GM10248 (cell line): ENCODE results near the gene VPS4B.
A peak's percentile ranks its signal among the peaks of the same experiment; 100 is the strongest.
"Not testable (repeated sequence)": the region's sequence is repeated elsewhere in the genome, so short reads cannot be mapped to it uniquely, and the experiment has no call there.

ENCODE experiments used
- CTCF ChIA-PET: fragments of 300-600 bp; sonication (Branson Sonifier 250); formaldehyde crosslinking; extraction: SDS; loops from one replicate; lab custom pipeline; 2021; ENCODE audit warnings: antibody characterized with exemption; lab: Yijun Ruan, JAX
- POLR2A ChIA-PET: fragments of 350-650 bp; sonication (Branson Sonifier 250); formaldehyde crosslinking; extraction: SDS; loops from one replicate; lab custom pipeline; 2020; ENCODE audit warnings: antibody characterized with exemption; lab: Yijun Ruan, JAX
- DNase-seq: peaks from one replicate; pipeline ENCODE4 v3.0.0; 2012; ENCODE audit errors: extremely low spot score
- TF ChIP-seq, protein P1 (sequence below): IDR thresholded peaks from 2 replicates; pipeline ENCODE4 v1.5.1; 2012; ENCODE audit warnings: mild to moderate bottlenecking, low read depth; ENCODE audit errors: extremely low read depth, missing control alignments, control extremely low read depth

VPS4B gene

DNA sequence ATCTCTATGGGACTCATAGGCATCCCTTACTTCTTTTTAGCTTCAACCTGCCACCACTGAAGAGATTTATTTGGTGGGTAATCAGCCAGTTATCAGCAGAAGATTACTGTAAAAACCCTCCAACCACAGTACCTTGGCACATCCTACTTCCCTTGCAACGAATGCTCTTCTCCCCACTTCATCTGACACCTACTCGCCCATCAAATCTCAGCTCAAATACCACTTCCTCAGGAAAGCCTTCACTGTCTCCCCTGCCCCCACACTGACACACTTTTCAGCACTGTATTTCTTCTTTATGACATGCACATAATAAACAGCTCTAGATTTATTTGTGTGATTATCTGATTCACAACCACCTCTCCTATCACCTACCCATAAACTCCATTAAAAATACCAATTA is 58.3 kb downstream of the VPS4B start:
- TF ChIP-seq, protein P1, sequence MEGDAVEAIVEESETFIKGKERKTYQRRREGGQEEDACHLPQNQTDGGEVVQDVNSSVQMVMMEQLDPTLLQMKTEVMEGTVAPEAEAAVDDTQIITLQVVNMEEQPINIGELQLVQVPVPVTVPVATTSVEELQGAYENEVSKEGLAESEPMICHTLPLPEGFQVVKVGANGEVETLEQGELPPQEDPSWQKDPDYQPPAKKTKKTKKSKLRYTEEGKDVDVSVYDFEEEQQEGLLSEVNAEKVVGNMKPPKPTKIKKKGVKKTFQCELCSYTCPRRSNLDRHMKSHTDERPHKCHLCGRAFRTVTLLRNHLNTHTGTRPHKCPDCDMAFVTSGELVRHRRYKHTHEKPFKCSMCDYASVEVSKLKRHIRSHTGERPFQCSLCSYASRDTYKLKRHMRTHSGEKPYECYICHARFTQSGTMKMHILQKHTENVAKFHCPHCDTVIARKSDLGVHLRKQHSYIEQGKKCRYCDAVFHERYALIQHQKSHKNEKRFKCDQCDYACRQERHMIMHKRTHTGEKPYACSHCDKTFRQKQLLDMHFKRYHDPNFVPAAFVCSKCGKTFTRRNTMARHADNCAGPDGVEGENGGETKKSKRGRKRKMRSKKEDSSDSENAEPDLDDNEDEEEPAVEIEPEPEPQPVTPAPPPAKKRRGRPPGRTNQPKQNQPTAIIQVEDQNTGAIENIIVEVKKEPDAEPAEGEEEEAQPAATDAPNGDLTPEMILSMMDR: no peak
- no peak for DNase-seq
- CTCF ChIA-PET: interaction anchor here (1.2 to 2.4 kb wide), 4 partner anchors 18 to 75 kb away, joined by 4 to 8 read pairs (median 6); no protein-coding TSS in a partner anchor
- POLR2A ChIA-PET: no interaction called here

DNA sequence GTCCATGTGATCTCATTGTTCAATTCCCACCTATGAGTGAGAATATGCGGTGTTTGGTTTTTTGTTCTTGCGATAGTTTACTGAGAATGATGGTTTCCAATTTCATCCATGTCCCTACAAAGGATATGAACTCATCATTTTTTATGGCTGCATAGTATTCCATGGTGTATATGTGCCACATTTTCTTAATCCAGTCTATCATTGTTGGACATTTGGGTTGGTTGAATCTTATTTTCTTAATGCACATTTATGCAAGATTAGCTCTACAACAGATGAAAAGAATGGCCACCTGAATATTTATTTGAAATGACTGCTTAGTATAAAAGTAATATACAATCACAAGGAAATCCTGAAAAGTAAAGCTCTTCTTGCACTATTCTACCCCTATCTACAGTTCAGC is 58.9 kb downstream of the VPS4B start:
- DNase-seq, POLR2A ChIA-PET: not testable (repeated sequence)
- CTCF ChIA-PET: interaction anchor here (1.0 to 2.4 kb wide), 6 partner anchors 15 to 76 kb away, joined by 3 to 8 read pairs (median 4); no protein-coding TSS in a partner anchor

DNA sequence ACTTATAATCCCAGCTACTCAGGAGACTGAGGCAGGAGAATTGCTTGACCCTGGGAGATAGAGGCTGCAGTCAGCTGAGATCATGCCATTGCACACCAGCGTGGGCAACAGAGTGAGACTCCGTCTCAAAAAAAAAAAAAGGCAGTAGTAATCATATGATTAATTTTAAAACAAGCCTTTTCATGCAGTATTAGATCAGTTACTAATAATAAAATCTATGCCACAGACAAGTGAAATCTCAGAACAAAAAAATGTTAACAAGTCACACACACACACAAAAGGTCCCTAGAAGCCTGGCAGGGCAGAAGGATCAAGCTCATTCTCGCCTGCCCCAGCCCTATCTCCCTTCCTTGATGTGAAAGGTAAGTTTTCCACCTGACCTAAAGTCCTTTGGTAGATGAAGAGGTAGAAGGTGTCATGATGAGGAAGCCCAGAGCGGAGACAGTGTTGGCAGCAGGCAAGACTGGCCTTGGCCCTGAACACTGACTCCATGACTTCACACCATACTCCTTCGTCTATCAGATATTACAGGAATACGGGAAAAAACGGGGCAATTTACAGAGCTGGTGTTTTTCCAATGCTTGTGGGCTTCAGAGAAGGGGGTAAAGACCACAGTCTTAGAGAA is 65.9 kb downstream of the VPS4B start:
- POLR2A ChIA-PET: interaction anchor here (0.6 kb wide), 1 partner anchor 41 kb away, joined by 3 read pairs; no protein-coding TSS in a partner anchor
- CTCF ChIA-PET: interaction anchor here (0.8 to 2.2 kb wide), 10 partner anchors 8 to 82 kb away, joined by 3 to 9 read pairs (median 4); no protein-coding TSS in a partner anchor
- DNase-seq: no peak
- TF ChIP-seq, protein P1: no peak

DNA sequence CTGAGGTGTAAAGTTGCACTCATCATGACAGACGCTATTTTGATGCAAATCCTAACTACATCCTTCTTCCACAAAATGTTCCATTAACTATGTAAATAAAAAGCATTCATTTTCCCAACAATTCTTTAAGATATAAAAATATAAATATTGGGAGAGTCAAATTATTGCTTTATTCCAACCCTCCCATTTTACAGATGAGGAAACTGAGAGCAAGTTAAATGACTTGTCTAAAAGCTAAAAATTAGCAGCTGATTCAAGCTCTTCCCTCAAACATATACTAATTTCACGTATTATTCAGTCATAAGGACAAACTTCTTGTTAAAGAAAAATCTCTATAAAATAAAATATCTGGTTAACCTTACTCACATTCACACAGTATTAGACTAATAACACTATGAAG is 72.0 kb downstream of the VPS4B start:
- TF ChIP-seq, protein P1: no peak
- ChIA-PET POLR2A (no interaction called here), CTCF (interaction anchor here (1.1 to 2.6 kb wide), 4 partner anchors 10 to 254 kb away, joined by 3 to 21 read pairs (median 7); no protein-coding TSS in a partner anchor)
- DNase-seq: no peak

DNA sequence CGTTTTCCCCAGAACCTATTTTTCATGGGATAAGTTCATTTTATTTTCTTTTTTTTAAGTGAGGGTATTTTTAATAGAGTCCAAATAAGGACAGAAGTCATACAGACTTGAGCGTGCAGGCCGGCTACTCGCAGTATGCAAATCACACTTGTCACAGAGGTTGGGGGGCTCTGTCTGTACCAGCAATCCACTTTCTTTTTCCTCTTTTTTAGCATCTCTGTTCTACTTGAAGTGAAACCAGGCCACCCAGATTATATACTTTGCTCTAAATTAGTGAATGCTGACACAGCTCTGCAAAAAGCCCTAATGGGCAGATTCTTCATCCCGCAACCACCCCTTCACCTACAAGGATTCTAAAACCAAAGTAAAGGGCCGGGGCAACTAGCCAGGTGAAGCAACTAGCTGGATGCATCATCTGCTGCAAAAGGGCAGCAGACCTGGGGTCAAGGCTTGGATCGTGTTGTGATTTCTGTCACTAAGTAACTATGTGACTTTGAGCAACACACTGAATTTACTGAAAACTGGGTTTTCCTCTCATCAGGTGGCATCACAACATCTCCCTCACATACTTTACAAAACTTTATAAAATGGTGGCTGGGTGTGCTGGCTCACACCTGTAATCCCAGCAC is 73.7 kb downstream of the VPS4B start:
- ChIA-PET POLR2A (no interaction called here), CTCF (interaction anchor here (1.3 to 2.6 kb wide), 2 partner anchors 8 kb away, joined by 3 to 21 read pairs; no protein-coding TSS in a partner anchor)
- DNase-seq: peak; percentile 22
- TF ChIP-seq, protein P1: no peak

DNA sequence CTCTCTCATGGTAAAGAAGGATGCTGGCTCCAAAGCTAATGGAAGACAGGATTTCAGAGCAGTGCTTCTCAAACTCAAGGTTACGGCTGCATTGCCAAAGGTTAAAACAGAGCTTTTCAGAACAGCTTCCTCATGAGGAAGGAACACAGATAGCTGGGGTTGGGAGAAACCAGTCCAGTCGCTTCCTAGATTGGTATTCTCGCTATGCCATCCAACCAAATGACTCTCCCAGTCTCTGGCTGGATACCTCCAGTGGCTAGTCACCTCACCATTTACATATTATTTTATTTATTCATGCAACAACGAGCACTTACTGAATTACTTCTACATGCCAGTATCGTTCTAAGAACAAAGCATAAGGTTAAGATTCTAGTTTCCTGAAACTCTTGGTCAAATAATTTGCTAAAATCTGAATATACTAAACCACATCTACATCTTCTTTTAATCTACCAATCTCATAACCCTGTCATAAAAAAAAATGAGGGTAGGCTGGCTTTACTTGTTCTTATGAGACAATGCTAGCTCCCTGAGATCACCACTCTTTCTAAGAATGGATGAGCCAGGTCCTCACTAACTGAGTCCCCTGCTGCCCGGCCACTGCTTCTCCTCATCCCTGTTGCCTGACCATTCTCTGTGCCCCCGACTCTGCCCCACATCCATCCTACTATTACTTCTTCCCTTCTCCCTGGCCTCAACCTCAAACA is 75.6 kb downstream of the VPS4B start:
- ChIA-PET POLR2A (no interaction called here), CTCF (interaction anchor here (1.5 to 1.6 kb wide), 3 partner anchors 18 to 92 kb away, joined by 4 to 8 read pairs (median 4); no protein-coding TSS in a partner anchor)
- TF ChIP-seq, protein P1: no peak
- DNase-seq: no peak
